Fibroblast of the aortic adventitia (primary cell): ENCODE measurements around the gene MDH2. TPM values are rescaled to one million over a fixed set of nuclear protein-coding genes. Genes with fewer than 3 reads are reported as not detected.
"Not testable (repeated sequence)": the region's sequence is repeated elsewhere in the genome, so short reads cannot be mapped to it uniquely, and the experiment has no call there.

Experiments
- DNase-seq: peaks from one replicate; pipeline ENCODE4 v3.0.0-alpha.2; 2010; ENCODE audit warnings: low read depth
- H3K4me3 ChIP-seq: 2 replicates; pipeline ENCODE4 v1.5.1; 2011; ENCODE audit warnings: low read depth, mild to moderate bottlenecking, control low read depth, low read length, moderate library complexity
- total RNA-seq: library from RNA; depleted of rRNA; stranded (reverse); fragments of >200 nt; gene quantifications from 2 replicates; pipeline ENCODE4 v1.2.3, GENCODE V29; 2012; ENCODE audit warnings: low replicate concordance
- TF ChIP-seq, protein P1 (sequence below): IDR thresholded peaks from 2 replicates; pipeline ENCODE4 v1.5.1; 2011; ENCODE audit warnings: mild to moderate bottlenecking, low read length, control low read depth, inconsistent platforms; ENCODE audit not compliant: insufficient read depth

The MDH2 gene, protein sequence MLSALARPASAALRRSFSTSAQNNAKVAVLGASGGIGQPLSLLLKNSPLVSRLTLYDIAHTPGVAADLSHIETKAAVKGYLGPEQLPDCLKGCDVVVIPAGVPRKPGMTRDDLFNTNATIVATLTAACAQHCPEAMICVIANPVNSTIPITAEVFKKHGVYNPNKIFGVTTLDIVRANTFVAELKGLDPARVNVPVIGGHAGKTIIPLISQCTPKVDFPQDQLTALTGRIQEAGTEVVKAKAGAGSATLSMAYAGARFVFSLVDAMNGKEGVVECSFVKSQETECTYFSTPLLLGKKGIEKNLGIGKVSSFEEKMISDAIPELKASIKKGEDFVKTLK
- 38.3 and 43.8 TPM in 2 replicates for total RNA-seq

DNA sequence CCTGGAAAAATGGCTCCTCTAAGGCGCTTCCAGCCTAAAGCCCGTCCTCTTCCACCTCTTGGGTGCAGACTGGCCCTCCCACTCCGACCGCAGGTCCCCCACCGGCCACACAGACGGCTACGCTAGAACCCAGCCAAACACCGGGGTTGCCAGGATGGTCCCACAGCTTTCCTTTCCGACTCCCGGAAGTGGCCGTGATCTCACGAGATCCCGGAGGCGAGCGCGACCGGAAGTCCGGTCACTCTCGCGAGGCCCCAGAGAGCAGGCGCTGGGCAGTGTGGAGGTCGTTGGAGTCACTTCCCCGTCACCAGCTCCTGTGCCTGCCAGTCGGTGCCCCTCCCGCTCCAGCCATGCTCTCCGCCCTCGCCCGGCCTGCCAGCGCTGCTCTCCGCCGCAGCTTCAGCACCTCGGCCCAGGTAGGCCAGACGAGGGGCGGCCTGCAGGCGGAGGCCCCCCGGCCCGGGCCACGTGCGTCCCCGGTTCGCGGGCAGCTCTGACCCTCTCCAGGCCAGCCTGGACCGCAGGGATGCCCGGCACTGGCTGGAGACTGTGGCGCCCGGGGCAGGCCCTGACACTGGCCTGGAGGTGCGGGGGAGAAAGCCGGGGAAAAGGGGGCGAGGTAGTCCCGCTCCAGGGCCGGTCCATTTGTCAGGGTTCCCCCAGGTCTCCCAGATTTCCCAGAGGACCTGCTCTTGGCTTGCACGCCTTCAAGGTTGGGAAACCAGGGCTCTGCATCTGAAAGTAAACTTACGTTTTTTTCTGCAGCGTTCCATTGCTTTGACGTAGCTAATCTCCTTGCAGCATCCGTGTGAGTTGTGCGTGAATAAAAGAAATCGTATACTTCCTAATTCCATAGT is at the start of gene MDH2, which contains the start of gene STYXL1:
Gene MDH2 (plus strand): TSS at position 296 of the 857 bp plus-strand sequence. CDS start 55 bp downstream, at position 351.
Gene STYXL1 (minus strand): TSS at position 190 of the 857 bp plus-strand sequence. CDS start 17,477 bp downstream, outside the sequence.
- H3K4me3 ChIP-seq: peak within 1 kb of the TSS; percentile 73
- peak; percentile 93 for DNase-seq
- TF ChIP-seq, protein P1, sequence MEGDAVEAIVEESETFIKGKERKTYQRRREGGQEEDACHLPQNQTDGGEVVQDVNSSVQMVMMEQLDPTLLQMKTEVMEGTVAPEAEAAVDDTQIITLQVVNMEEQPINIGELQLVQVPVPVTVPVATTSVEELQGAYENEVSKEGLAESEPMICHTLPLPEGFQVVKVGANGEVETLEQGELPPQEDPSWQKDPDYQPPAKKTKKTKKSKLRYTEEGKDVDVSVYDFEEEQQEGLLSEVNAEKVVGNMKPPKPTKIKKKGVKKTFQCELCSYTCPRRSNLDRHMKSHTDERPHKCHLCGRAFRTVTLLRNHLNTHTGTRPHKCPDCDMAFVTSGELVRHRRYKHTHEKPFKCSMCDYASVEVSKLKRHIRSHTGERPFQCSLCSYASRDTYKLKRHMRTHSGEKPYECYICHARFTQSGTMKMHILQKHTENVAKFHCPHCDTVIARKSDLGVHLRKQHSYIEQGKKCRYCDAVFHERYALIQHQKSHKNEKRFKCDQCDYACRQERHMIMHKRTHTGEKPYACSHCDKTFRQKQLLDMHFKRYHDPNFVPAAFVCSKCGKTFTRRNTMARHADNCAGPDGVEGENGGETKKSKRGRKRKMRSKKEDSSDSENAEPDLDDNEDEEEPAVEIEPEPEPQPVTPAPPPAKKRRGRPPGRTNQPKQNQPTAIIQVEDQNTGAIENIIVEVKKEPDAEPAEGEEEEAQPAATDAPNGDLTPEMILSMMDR: no peak

DNA sequence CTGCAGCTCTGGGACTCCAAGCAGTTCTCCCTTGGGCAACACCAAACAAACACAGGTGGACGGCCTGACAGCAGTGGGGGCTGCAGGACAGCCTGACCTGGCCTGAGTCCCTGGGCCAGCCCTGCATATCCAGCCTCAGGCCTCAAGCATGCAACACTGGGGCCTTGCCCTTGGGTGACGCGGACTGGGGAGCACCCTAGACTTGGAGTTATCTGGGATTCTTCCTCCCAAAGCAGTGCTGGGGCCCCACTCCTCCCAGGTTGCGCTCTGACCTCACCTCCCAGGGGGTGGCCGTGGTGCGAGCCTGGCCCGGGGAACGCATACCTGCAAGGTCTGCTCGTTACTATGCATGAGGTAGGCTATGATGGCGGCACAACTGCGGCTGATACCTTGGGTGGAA is 47.3 kb upstream of the MDH2 start:
- no peak for DNase-seq
- no peak overlapping the region for H3K4me3 ChIP-seq
- TF ChIP-seq, protein P1: no peak

DNA sequence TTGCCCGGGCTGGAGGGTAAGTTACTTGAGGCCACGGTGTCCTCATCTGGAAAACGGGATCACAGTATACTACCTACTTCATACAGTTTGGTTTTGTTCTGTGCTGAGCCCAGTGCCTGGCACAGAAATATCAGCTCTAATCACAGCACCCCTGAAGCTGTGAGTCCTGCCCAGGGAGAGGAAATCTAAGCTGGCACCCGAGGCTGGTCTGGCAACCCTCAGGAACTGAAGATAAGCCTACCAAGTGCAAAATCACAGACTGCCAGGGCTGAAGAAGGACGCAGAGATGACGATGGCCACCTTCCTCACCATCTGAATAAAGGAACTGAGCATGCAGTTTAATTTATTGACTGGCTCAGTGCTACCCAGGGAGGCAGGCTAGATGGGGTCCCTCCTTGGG is 45.8 kb upstream of the MDH2 start:
- TF ChIP-seq, protein P1: no peak
- DNase-seq: no peak
- no peak overlapping the region for H3K4me3 ChIP-seq

DNA sequence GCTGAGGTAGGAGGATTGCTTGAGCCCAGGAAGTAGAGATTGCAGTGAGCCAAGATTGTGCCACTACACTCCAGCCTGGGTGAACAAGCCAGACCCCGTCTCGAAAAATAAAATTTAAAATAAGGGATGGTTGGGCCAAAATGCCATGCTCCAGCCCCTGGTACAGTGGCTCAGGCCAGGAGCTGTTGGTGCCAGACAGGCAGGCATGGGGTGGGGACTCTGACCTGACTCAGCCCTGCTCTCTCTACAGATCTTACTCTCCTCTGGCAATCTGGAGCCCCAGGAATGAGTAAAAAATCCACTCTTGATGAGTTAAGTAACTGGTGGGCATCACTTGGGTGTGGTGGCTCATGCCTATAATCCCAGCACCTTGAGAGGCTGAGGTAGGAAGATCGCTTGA is 45.1 kb upstream of the MDH2 start:
- TF ChIP-seq, protein P1: no peak
- H3K4me3 ChIP-seq: no peak overlapping the region
- no peak for DNase-seq

DNA sequence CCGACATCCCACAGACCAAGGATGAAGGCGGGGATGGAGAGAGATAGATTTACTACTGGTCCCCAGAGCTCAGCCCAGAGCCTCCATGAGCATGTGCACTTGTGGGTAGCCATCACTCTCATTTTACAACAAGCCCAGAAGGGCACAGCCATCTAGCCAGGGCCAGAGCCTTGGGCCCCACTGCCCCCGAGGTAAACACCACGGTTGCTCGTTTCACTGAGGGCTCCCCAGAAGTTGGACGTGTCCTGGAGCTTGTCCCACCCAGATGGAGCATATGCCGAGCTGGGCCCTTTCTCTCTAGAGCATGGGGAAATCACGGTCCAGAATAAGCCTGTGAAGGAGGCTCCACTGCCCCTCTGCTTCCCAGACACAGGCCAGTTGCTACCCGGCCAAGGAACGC is 44.6 kb upstream of the MDH2 start:
- no peak overlapping the region for H3K4me3 ChIP-seq
- TF ChIP-seq, protein P1: no peak
- DNase-seq: no peak

DNA sequence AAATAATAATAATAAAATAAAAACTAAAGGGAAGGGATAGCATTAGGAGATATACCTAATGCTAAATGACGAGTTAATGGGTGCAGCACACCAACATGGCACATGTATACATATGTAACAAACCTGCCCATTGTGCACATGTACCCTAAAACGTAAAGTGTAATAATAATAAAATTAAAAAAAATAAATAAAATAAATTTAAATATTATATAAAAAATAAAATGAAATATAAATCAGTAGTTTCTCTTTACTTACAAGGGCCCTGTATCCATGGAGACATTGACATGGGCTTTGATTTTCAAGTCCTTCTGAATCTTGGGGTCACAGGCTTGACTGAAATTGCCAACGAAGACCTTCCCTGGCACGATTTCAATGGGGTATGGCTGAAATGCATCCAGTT is 42.9 kb upstream of the MDH2 start:
- not testable (repeated sequence) for DNase-seq, H3K4me3 ChIP-seq

DNA sequence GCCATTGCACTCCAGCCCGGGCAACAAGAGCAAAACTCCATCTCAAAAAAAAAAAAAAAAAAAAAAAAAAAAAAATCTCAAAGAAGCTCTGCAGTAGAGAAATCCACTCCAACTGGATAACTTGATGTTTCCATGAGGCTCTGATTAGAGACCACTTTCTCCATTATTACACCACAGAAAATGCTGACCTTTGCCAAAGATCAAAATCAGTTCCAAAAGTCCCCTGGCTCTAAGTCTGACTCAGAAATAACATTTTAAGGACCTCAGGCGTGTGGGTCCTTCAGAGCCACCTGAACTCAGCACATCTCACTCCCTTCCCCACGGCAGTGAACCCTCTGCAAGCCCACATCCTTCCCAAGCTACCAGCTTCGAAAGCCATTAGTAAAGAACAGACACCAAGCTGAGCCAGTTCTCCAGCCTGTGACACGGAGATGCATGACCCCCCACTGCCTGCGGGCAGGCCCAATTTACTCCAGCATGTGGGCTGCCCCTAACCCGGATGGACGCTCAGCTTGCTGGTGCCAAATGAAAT is 39.7 kb upstream of the MDH2 start:
- peak; percentile 15 for DNase-seq
- TF ChIP-seq, protein P1: no peak
- H3K4me3 ChIP-seq: no peak overlapping the region
